Activated T-cell treated with anti-CD3 and anti-CD28 coated beads for 1 hour (primary cell): Measurements from ENCODE around the gene RASA3.
"Not testable (repeated sequence)": the region's sequence is repeated elsewhere in the genome, so short reads cannot be mapped to it uniquely, and the experiment has no call there.

Experiments used
- DNase-seq: peaks from one replicate; pipeline ENCODE4 v3.0.0-alpha.2; 2020; ENCODE audit warnings: low read depth

RASA3 gene

DNA sequence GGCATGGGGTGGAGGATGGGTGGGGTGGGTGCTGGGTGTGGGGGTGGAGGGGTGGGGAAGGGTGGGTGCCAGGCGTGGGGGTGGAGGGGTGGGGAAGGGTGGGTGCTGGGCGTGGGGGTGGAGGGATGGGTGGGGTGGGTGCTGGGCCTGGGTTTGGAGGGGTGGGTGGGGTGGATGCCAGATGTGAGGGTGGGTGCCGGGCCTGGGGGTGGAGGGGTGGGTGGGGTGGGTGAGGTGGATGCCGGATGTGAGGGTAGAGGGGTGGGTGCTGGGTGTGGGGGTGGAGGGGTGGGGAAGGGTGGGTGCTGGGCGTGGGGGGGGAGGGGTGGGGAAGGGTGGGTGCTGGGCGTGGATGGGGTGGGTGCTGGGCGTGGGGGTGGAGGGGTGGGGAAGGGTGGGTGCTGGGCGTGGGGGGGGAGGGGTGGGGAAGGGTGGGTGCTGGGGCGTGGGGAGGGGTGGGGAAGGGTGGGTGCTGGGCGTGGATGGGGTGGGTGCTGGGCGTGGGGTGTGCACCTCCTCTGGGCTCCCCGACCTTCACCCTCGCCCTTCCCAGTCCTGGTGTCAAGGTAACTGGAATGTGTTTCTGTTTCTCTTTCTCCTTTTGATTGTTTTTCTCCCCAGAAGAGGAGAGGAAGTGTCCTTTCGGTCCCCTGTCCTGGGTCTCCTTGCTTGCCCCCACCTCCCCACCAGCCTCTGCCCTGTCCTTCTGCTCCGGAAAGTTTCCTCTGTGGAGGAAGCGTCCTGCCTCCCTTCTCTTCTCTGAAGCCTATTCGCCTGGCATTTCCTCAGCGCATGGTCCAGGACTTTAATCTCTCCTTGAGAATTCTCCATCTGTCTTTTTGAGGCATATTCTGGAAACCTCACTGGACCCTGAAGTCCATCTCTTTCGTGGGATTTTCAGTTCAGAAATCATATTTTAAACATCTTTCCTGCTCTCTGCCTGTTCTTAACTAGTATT lies 23.8 kb upstream of the RASA3 start:
- DNase-seq, result no peak

DNA sequence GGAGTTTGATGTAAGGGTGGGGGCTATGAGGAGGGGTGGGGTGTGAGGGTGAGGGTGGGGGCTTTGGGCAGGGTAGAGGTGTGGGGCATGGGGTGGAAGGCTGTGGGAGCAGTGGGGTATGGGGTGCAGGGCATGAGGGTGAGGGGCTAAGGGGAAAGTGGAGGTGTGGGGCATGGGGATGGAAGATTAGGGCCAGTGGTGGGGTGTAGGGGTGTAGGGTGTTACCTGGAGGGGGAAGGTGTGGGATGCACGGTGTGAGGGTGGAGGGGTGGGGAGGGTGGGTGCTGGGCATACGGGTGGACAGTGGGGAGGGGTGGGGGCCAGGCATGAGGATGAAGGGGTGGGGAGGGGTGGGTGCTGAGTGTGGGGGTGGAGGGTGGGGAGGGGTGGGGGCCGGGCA lies 22.9 kb upstream of the RASA3 start:
- no peak for DNase-seq

DNA sequence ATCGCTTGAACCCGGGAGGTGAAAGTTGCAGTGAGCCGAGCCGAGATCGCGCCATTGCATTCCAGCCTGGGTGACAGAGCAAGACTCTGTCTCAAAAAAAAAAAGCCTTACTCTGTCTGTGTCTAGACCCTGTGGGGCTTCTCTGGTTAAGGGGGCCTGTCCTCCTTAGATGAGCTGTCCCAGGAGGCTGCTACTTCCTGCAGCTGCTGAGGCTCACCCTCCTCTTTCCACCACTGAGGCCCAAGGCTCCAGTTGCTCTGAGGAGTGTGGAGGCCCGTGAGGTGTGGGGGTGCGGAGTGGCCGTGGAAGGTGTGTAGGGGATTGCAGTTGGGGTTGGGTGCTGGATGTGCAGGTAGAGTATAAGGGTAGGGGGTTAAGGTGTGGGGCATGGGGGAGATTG lies 22.1 kb upstream of the RASA3 start:
- DNase-seq, result no peak

DNA sequence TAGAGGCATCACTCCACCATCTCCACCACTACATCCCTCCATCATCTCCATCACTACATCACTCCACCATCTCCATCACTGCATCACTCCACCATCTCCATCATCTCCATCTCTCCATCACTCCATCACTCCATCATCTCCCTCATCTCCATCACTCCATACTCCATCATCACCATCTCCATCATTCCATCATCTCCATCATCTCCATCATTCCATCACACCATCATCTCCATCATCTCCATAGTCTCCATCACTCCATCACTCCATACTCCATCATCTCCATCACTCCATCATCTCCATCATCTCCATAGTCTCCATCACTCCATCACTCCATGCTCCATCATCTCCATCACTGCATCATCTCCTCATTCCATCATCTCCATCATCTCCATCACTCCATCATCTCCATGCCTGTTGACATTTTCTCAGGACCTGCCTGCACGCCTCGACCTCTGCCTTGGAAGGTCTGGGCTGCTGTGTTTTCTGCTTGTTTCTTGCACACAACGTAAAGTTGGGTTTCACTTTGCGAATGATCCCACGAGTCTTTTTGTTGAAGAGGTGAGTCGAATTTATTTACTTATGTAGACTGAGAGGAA lies 21.2 kb upstream of the RASA3 start:
- DNase-seq, result no peak

DNA sequence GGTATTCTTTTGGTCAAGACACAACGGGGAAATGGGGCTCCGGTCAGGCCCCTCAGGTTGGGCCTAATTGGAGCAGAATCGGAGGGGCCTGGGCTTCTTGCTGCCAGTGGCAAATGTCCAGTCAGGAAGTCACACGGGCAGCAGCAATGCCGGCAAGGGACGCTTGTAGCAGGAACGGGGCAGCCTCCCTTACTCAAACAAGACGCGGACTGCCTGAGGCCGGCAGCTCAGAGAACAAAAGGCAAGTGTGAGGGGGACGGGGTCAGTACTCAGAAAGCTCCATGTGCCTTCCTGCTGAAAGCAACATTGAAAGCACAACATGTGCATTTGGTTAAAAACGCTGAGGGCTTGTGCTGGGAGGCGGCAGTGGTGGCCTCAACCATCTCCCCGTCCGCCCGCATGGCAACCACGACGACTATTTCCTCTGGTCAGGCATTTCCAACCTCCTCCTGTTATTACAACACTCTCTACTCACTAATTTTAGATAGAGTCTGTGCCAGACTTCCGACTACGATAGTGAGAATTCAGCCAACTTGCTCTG lies 20.5 kb upstream of the RASA3 start:
- DNase-seq, result no peak

DNA sequence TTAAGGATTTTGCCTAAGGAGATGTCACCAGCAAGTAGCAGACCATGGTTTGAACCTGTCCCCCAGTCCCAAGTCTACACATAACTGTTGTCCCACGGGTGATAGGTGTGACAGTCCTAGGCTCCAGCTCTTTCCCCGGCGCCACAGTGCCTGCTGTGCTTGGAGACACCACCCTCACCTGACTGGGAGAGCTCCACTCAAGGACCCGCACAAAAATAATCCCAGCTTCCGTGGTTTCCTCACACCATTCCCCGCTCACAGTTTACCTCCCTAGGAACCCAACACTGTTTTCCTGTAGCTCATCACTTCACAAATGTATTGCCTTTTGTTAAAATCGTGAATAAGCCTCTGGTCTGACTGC lies 19.8 kb upstream of the RASA3 start:
- DNase-seq, result no peak

DNA sequence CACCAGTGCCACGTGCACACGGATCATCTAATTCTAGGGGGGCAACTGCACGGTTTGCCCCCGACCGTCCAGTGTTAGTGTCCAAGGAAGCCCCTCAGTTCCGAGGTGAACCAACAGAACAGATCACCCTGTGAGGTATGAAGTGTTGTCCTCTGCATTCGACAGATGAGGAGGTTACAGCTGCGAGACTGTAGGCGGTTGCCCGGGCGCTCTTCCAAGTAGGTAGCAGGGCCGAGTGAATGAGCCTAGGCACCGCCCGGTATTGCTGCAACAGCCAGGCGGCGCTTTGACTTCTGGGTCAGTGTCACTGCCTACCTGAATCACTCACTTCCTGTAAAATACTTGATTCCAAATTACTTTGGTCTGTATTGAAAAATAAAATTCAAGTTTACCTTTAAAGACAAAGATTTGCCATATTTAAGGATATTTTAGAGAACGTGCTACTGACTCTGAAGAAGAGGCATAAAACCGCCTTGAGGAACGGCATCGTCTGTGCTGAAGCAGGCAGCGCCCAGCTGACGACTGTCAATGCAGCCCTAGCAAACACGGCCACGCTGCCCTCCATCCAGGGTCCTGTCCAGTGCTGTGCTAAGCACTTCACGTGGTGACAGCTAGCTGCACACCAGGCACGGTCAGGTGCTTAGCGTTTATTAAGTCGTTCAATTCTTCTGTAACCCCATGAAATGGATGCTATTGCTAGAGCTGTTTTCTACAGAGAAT lies 19.3 kb upstream of the RASA3 start:
- peak; percentile 50 for DNase-seq

DNA sequence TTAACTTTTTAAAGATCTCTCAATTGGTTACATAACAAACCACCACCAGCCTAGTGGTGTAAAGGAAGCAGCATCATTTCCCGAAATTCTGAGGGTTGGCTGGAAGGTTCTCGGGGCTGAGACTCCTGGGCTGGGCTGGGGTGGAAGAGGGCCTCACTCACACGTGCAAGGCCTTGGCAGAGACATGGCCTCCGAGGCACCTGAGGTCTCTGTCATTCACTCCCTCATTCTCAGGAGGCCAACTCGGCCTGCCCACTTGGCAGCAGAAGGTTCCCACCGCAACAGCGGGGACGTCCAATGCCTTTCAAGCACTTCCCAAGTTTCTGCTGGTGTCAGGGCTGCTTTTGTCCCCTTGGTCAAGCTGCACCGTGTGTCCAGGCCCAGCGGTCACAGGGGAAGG lies 18.6 kb upstream of the RASA3 start:
- DNase-seq, result no peak

DNA sequence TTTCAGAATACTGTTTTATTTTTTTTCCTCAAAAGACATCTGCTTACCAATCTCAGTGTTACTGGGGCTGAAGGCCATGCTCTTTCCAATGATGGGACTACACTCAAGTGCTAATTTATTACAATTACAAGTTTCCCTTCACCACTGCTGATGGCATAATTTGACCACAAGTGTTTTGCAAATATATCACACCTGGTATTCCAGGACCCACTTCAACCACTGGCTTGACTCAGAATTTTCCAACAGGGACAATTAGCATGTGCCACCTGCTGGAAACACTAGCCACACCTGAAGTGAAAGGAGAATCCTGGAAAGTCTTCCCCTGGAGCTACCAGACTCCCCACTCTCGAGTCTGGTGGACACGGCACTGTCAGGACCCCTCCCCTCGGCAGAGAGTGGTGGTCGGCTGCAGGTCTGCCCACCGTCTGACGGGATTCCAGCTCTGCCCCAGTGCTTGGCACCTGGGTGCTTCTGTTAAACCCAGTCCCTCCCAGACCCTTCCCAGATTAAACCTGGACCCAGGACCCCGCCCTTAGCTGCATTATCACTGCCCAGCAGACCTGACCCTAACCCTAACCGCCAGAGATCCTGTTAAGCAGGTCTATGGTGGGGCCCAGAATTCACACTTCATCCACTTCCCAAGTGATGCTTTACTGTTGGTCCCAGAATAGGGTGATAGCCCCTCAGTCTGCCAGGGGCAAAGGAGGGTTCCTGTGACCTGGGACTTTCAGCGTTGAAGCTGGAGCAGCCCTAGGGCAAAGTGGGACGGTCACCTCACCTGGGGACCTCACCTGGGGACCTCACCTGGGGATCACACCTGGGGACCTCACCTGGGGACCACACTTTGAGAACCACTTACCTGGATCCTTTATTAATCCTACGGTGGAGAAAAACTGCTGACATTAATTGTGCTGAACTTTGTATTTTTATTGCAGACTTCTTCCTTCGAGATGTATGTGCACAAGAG lies 17.6 kb upstream of the RASA3 start:
- DNase-seq, result no peak

DNA sequence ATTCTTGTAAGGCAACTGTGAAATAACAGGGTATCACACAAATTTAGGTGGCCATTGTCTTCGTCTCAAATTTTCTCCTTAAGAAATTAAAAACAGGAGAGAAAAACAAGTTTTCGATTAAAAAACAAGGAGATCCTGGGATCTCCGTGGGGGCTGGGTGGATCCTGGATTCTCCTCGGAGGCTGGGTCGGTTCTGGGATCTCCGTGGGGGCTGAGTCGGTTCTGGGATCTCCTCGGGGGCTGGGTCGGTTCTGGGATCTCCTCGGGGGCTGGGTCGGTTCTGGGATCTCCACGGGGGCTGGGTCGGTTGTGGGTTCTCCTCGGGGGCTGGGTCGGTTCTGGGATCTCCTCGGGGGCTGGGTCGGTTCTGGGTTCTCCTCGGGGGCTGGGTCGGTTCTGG lies 16.5 kb upstream of the RASA3 start:
- DNase-seq, result not testable (repeated sequence)

DNA sequence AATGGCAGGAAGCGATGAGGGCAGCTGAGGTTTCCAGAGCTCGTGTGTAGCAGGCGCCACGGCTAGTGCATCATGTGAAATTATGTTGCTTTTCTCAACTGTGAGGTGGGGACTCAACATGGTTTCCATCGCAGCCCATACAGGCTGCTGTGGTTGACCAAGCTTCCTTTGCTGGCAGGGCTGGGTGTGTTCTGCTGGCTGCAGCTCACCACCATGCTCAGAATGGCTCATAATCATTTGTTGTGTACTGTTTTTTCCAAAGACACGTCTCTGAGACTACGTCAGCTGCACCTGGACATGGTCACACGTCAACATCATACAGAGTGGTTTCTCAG lies 16.1 kb upstream of the RASA3 start:
- peak; percentile 70 for DNase-seq

DNA sequence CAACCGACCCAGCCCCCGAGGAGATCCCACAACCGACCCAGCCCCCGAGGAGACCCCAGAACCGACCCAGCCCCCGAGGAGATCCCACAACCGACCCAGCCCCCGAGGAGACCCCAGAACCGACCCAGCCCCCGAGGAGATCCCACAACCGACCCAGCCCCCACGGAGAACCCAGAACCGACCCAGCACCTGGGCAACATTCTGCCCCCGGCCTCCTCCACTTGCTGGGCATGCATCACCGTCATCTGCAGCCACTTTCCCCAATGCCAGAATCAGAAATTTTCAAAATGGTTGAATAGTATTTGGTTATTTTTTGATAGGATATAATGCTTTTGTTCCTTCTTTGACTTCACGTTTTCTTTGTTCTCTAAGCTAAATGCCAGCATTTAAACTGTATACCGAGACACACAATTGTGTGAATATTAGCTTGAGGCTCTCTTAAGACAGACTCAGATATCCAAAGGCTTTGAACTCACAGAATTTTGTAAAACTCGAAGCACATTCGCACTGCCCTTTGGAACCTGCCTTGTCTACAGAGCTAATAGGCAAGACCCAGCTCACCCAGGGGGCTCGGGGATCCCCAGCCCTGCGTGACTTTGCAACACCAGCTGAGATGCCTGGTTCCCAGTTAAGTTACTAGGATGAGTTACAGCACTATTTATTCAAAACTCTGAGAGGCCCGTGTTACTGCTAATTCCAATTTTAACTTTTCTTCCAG lies 15.5 kb upstream of the RASA3 start:
- DNase-seq, result no peak

DNA sequence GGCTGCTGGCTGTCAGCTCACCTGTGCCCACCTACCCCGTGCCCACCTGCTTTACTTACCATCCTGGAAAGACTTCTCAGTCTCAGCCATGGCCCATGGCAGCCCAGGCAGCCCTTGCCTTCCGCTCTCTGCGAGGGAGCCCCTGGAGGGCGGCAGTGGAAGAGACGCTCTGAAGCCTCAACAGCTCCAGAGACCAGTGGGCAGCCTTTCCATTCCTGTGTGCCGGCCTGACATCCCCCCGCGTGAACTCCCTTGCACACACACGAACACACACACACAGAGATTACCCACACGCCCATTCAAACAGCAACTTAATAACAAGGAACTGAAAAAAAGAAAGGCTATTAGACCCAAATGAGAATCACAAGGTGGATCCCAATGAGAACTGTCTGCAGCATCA lies 14.2 kb upstream of the RASA3 start:
- DNase-seq, result no peak

DNA sequence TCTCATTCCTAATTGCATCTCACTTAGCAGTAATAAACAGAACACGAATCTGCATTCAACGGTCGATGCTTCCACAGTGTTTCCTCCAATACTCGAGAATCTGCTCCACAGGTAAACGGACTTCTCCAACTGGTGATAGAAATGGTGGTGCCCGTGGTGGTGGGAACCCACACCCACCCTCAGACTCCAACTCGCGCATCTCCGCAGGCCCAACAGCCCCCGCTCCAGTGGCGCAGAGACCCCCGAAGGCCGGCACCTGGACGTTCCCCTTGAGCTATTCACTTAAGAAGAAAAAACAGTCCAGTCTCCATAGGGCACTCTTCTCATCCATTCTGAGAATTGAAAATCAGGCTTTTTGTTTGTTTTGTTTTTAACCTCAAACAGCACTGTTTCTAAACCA lies 13.8 kb upstream of the RASA3 start:
- DNase-seq, result no peak

DNA sequence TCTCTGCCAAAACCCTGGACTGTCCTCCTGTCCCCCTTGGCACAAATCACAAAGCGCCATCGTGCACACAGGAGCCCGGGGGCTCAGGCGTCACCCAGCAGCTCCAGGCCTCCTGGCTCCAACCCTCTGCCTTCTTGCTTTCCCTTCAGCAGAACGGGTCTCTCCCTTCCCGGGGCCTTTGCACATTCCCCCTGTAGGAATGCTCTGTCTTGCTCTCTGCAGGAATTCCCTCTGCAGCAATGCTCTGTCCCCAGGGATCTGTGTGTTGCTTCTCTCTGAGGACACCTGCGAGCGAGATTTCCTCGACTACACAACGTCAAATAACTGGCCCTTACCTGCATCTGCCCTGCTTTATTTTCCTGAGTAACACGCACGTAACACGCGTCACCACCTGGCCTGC lies 13.3 kb upstream of the RASA3 start:
- no peak for DNase-seq

DNA sequence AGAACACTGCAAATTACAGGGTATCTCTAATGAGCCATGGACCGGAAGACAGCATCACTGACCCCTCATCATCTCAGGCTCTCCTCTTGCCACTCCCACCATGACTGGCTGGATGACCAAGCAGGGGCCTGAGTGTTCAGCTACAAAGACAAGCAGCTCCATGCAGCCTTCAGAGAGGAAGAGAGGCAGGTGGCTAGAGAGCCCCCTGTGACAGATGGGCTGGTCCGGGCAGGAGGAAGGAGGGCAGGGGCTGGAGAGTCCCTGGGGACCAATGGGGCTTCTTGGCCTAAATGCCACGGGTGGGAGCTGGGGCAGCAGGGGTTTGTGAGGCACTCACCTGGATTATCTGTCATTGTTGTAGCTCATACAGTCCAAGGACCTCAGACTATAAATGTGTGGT lies 12.8 kb upstream of the RASA3 start:
- DNase-seq, result no peak

DNA sequence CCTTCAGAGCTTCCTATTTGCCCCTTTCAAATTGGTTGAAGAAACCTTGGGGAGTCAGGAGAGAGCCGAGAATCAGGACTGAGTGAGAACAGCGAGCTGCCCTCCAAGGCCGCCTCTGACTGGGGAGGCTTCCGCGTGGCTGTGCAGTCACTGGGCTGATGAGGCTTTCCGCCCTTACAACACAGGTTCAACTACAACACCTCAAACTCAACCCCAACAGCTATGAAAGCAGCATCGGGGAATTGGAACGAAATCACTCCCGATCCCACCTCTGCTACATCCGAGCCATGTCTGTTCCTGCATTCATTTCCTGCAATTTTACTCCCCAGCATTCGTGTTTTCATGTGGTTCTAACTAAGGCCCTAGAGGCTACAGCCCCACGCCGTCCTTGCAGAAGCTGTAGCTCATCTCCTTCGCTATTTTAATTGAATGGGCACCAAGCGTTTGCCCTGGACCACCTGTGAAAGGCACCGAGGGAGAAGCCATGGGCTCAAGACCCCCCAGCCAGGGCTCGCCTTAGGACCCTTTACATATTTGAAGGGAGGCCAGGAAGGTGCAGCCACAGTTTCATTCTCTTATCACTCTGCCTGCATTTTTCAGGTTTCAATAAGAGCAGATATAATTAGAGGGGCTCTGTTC lies 12.3 kb upstream of the RASA3 start:
- no peak for DNase-seq

DNA sequence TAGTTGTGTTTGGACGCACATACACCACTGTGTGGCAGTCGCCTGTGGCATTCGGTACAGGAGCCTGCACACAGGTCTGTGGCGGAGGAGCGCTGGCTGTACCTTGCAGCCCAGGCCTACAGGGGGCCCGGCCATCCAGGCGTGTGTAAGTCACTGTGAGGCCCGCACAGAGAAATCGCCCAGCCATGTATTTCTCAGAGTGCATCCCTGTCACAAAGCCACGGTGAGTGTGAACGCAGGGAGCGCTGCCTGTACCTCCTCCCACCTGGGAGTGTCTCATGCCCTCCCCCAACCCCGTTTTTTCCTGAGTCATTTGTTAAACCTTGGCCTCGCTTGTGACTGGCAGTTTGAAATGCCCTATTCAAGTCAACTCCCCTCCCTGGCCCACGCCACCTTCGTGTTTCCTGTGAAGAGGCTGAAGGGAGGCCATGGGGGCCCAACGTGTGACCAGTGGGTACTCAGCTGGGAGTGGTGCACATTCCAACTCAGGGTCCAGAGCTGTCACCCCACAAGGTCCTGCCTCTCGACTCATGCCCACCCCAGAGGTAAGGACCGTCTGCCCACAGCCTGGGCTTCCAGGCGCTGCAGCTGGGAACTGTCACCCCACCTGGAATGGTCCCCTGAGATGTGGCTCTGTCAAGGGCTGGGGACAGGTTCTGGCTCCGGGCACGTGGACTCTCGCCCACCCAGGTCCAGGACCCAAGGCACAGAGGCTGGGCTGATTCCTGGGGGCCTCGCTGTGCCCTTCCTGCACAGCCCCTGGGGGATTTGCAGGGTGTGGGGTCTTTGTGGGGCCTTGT lies 11.6 kb upstream of the RASA3 start:
- DNase-seq, result no peak

DNA sequence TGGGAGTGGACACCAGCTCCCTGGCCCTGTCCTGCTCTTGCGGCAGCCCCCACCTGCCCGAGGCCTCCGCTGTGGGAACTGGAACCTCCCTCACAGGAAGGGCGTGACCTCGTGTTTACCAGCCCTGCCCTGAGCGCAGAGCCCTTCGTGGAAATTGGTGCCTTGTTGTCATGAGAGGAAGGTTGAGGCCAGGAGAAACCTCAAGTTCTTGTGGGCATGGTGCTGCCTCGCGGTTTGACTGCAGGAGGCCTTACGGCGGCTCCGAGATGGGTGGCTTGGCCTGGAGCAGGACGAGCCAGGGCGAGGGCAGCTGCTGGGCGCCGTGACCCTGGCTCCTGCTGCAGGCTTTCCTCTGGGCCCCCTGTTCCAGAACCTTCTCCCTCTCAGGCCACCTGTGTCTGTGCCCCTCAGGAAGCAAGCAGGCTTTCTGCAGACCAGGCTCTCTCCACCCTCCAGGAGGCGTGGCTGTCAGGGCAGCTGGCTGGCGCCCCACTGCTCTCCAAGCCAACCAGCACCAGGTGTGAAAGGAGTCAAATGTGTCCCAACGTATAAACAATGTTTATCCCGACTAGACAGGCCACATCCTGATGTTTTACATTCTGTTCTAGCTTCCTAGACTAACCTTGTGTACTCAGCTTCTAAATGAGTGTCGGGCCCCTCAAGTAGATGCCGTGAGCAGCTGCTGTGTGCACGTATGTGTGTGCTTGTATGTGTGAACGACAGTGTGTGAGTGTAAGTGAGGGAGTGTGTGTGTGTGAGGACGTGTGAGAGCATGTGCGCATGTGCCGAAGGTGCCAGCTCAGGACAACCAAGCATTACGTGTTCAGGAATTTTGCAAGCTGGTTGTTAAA lies 10.4 kb upstream of the RASA3 start:
- peak; percentile 59 for DNase-seq
